Right ventricle myocardium superior (tissue), 1 donor: Measurements from ENCODE around the gene NOL3. TPM values are rescaled to one million over a fixed set of nuclear protein-coding genes. Genes with fewer than 3 reads are reported as not detected.
"Not testable (repeated sequence)": the region's sequence is repeated elsewhere in the genome, so short reads cannot be mapped to it uniquely, and the experiment has no call there.

Source experiments
- ATAC-seq: fragments of 200-7000 bp; cut with Tn5 transposase; one replicate; pipeline ENCODE4 v1.9.1; 2020; ENCODE audit warnings: mild to moderate bottlenecking; ENCODE audit not compliant: poor library complexity
- DNase-seq: peaks from one replicate; pipeline ENCODE4 v3.0.0-alpha.2; 2020
- intact Hi-C: fragments of 100-400 bp; cut with DNase I; formaldehyde crosslinking; loops from one replicate; pipeline ENCODE4 v1.11.2; 2022
- long read RNA-seq: library from polyadenylated mRNA; unstranded; transcript quantifications from one replicate; pipeline ENCODE4 v2.0.0, GENCODE V29; 2021
- total RNA-seq: library from RNA; stranded (reverse); fragmentation: NEBNext Ultra II Directional; extraction: Animal tissue kit (Norgen Biotek cat#: 25700); gene quantifications from one replicate; pipeline ENCODE4 v1.2.1, GENCODE V29; 2021
- donor health status: DM: no; HTN: yes; CAD: no; lungs with severe emphysema.

The NOL3 gene
- 105 TPM for total RNA-seq
- long read RNA-seq, transcript NOL3-201 (4 exons, 1,394 nt) = major isoform, 9 of 306 reads
- long read RNA-seq, transcript NOL3-211 (4 exons, 1,351 nt) = minor isoform, 5 of 306 reads
- long read RNA-seq, partial matches to known transcripts = 254 of 306 reads
- long read RNA-seq, other reads (novel, unspliced or antisense) = 30 of 306 reads

GRCh38 chr16:67170168-67170948 is at the start of gene NOL3:
NOL3 (plus strand) TSS chr16:67170538.
- peak; percentile 93 for DNase-seq
- peak; percentile 76 for ATAC-seq
- intact Hi-C loops = no loop called here

GRCh38 chr16:67122799-67123198 is 47.5 kb upstream of the NOL3 start:
- intact Hi-C loops, ATAC-seq, DNase-seq: not testable (repeated sequence)

GRCh38 chr16:67128417-67128816 is 41.9 kb upstream of the NOL3 start:
- no peak for DNase-seq
- intact Hi-C loops = no loop called here
- no peak for ATAC-seq

- no peak for DNase-seq
- intact Hi-C loops = no loop called here
- no peak for ATAC-seq
Observed at GRCh38 chr16:67128887-67129286, 41.5 kb upstream of the NOL3 start.

GRCh38 chr16:67129422-67129821 is 40.9 kb upstream of the NOL3 start:
- DNase-seq (no peak), ATAC-seq (peak; percentile 31)
- intact Hi-C loops = no loop called here

- DNase-seq (no peak), ATAC-seq (no peak)
- intact Hi-C loops = no loop called here
Observed at GRCh38 chr16:67137605-67138004, 32.7 kb upstream of the NOL3 start.

- intact Hi-C loops = no loop called here
- ATAC-seq (no peak), DNase-seq (no peak)
Observed at GRCh38 chr16:67141391-67141790, 28.9 kb upstream of the NOL3 start.

- intact Hi-C loops = no loop called here
- ATAC-seq = no peak
- no peak for DNase-seq
Observed at GRCh38 chr16:67142342-67142741, 28.0 kb upstream of the NOL3 start.

- ATAC-seq (no peak), DNase-seq (no peak)
- intact Hi-C loops = no loop called here
Observed at GRCh38 chr16:67144943-67145342, 25.4 kb upstream of the NOL3 start.

GRCh38 chr16:67145746-67146145 is 24.6 kb upstream of the NOL3 start:
- no peak for DNase-seq
- no peak for ATAC-seq
- intact Hi-C loops = no loop called here

- DNase-seq = no peak
- ATAC-seq = no peak
- intact Hi-C loops = no loop called here
Observed at GRCh38 chr16:67146523-67147357, 23.6 kb upstream of the NOL3 start.

GRCh38 chr16:67147437-67148140 is 22.7 kb upstream of the NOL3 start:
- DNase-seq (no peak), ATAC-seq (no peak)
- intact Hi-C loops = no loop called here

- intact Hi-C loops = no loop called here
- no peak for DNase-seq
- ATAC-seq = no peak
Observed at GRCh38 chr16:67148221-67148620, 22.1 kb upstream of the NOL3 start.

- intact Hi-C loops = no loop called here
- no peak for ATAC-seq
- DNase-seq = no peak
Observed at GRCh38 chr16:67148656-67149275, 21.6 kb upstream of the NOL3 start.

GRCh38 chr16:67149276-67150046 is 20.9 kb upstream of the NOL3 start:
- intact Hi-C loops = no loop called here
- DNase-seq (peak; percentile 42), ATAC-seq (no peak)

GRCh38 chr16:67150047-67150832 is 20.1 kb upstream of the NOL3 start:
- ATAC-seq (peak; percentile 63), DNase-seq (peak; percentile 76)
- intact Hi-C loops = no loop called here

GRCh38 chr16:67150833-67151396 is 19.4 kb upstream of the NOL3 start, which contains the start of gene B3GNT9:
B3GNT9 (minus strand) TSS chr16:67150998; CDS start chr16:67150485, 513 bp downstream.
- intact Hi-C loops = no loop called here
- peak; percentile 85 for ATAC-seq
- DNase-seq = peak; percentile 88
